T-cell (primary cell): ENCODE measurements around the gene R3HDM1. TPM values are rescaled to one million over a fixed set of nuclear protein-coding genes. Genes with fewer than 3 reads are reported as not detected.

ENCODE experiments used
- ATAC-seq, 4 experiments: fragments of 200-7000 bp in 3 of 4; fragments of 150-1000 bp in 1 of 4; cut with Tn5 transposase; replicated peaks in 1 of 4; 1 replicate in 3 of 4; 2 replicates in 1 of 4; pipeline ENCODE4 v1.10.0; 2021; ENCODE audit warnings: moderate library complexity in 3 of 4, mild to moderate bottlenecking in 2 of 4, moderate number of reproducible peaks in 1 of 4
- CTCF ChIA-PET, 2 donors: fragments of 300-600 bp; sonication (Branson Sonifier 250); formaldehyde crosslinking; loops; one replicate each; lab custom pipeline; 2022; ENCODE audit warnings: antibody characterized with exemption in 2 of 2; lab: Charles Lee
- POLR2A ChIA-PET, 2 donors: fragments of 300-600 bp; sonication (Branson Sonifier 250); formaldehyde crosslinking; loops; one replicate each; lab custom pipeline; 2022; ENCODE audit warnings: antibody characterized with exemption in 2 of 2; lab: Charles Lee
- DNase-seq, 35 experiments: peaks; one replicate each; pipeline versions ENCODE4 v3.0.0 to v3.0.0-alpha.2; 2013 to 2023
- H3K27ac ChIP-seq: one replicate; pipeline ENCODE4 v1.5.1; 2013; ENCODE audit warnings: low read length
- H3K27me3 ChIP-seq, 2 experiments: replicated peaks in 1 of 2; 1 replicate in 1 of 2; 2 replicates in 1 of 2; pipeline versions ENCODE4 v1.6.1 to v1.7.0; 2013; ENCODE audit warnings: low read length in 1 of 2, mixed read lengths in 1 of 2; ENCODE audit not compliant: control insufficient read depth in 2 of 2, insufficient read depth in 2 of 2; ENCODE audit errors: extremely low read depth in 1 of 2
- H3K36me3 ChIP-seq, 2 donors: 1 replicate in 1 of 2; 2 replicates in 1 of 2; pipeline versions ENCODE4 v1.6.1 to v1.7.0; 2013; ENCODE audit warnings: low read length in 1 of 2; ENCODE audit not compliant: control insufficient read depth in 2 of 2, insufficient read depth in 1 of 2; ENCODE audit errors: extremely low read depth in 1 of 2
- H3K4me1 ChIP-seq, 2 experiments: 1 replicate in 1 of 2; 2 replicates in 1 of 2; pipeline versions ENCODE4 v1.6.1 to v1.7.0; 2013; ENCODE audit warnings: low read length in 2 of 2, mixed read lengths in 1 of 2; ENCODE audit not compliant: insufficient read depth in 2 of 2, control insufficient read depth in 1 of 2; ENCODE audit errors: extremely low read depth in 1 of 2
- H3K4me3 ChIP-seq, 2 donors: 1 replicate in 1 of 2; 2 replicates in 1 of 2; pipeline versions ENCODE4 v1.5.1 to v1.7.0; 2013; ENCODE audit warnings: mild to moderate bottlenecking in 2 of 2, low read length in 1 of 2, moderate library complexity in 1 of 2; ENCODE audit not compliant: control insufficient read depth in 1 of 2; ENCODE audit errors: extremely low read depth in 1 of 2
- H3K9me3 ChIP-seq: 2 replicates; pipeline ENCODE4 v1.7.0; 2013
- H3K27ac Mint-ChIP-seq, 2 donors: one replicate each; pipeline ENCODE4 v1.8.0; 2020 to 2021; ENCODE audit warnings: mild to moderate bottlenecking in 2 of 2, mixed read lengths in 2 of 2
- H3K27me3 Mint-ChIP-seq, 2 donors: one replicate each; pipeline ENCODE4 v1.8.0; 2021 to 2022; ENCODE audit warnings: mixed read lengths in 2 of 2
- H3K36me3 Mint-ChIP-seq: one replicate; pipeline ENCODE4 v1.8.0; 2021; ENCODE audit warnings: mixed read lengths
- H3K4me1 Mint-ChIP-seq, 3 donors: one replicate each; pipeline ENCODE4 v1.8.0; 2020 to 2022; ENCODE audit warnings: mixed read lengths in 3 of 3, mild to moderate bottlenecking in 1 of 3
- H3K4me3 Mint-ChIP-seq, 3 donors: one replicate each; pipeline ENCODE4 v1.8.0; 2020 to 2022; ENCODE audit warnings: mild to moderate bottlenecking in 3 of 3, mixed read lengths in 3 of 3, moderate library complexity in 3 of 3
- H3K9me3 Mint-ChIP-seq, 3 donors: one replicate each; pipeline ENCODE4 v1.8.0; 2020 to 2022; ENCODE audit warnings: mixed read lengths in 3 of 3
- WGBS: methylation state at CpG from one replicate; pipeline ENCODE4 v1.1.5; 2013; ENCODE audit warnings: missing lambda C conversion rate; ENCODE audit not compliant: insufficient coverage; 5-methylcytosine and 5-hydroxymethylcytosine counted together
- total RNA-seq, 35 experiments: library from RNA in 6 of 35; stranded (reverse) in 6 of 35; fragments of 120-200 nt in 1 of 35; gene quantifications; one replicate each; pipeline versions ENCODE4 v1.2.1 to v1.2.4 and lab custom pipeline; 2013 to 2026

R3HDM1 gene
- total RNA-seq, 5 donors from 2014 or later (not counting 1 experiment from before 2014, with no cell fraction given): 38.4 to 44.8 (median 41.9) TPM

DNA sequence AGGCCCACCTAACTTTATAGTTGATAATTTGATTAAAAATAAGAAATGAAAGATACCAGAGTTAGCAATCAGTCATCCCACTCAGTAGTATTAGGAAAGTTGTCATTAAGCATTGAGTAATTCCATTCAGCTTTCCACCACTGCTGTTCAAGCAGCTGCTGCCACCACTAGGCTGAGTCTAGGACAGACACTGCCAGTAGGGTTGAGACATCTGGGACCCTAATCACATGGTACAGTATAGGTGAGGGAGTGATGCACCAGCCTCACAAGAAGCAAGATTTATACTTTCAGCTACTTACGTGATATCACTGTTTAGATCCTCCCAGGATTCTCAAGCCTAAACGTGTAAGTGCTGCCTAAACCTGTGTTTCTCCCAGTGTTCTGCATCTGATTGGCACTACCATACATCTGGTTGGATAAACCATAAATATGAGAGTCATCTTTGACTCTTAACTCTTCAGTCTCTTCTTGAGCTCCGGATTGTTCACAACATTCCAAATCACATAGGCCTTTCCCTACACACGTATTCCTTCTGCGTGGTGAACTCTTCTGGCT lies 213.6 kb downstream of the R3HDM1 start:
- Mint-ChIP-seq H3K27me3 (no peaks in the 10 kb centered on the region), H3K4me1 (peaks cover 52 to 57% (median 56%) of the 10 kb centered on the region in 3 donors), H3K27ac (no peak overlapping the region), H3K9me3 (peaks cover 0 to 4% (median 3%) of the 10 kb centered on the region in 3 donors), H3K36me3 (peaks cover 36% of the 10 kb centered on the region), H3K4me3 (peak overlapping the region; percentile 2 to 55 (median 43))
- H3K4me3 ChIP-seq: no peak overlapping the region
- CTCF ChIA-PET: interaction anchor here (0.6 to 2.6 kb wide), 6 partner anchors 35 to 704 kb away, joined by 3 to 9 read pairs (median 3); no protein-coding TSS in a partner anchor
- H3K4me1 ChIP-seq: peaks cover 12 to 18% of the 10 kb centered on the region in 2 experiments
- no peaks in the 10 kb centered on the region for H3K9me3 ChIP-seq
- H3K36me3 ChIP-seq: peaks cover 0 to 14% of the 10 kb centered on the region in 2 donors
- POLR2A ChIA-PET: interaction anchor here (0.6 to 1.5 kb wide), 4 partner anchors 11 to 131 kb away, joined by 3 to 5 read pairs (median 4); partner anchors contain the start of gene MCM6 (in 1 of the 2)
- no peak overlapping the region for H3K27ac ChIP-seq
- DNase-seq: peak in 8 of 35 experiments; percentile 3 to 36 (median 11)
- ATAC-seq: no peak
- H3K27me3 ChIP-seq: no peaks in the 10 kb centered on the region
- WGBS: 96% methylated on average over 5 of the region's 5 CpGs

GRCh38 chr2:135745545-135745944 lies 214.3 kb downstream of the R3HDM1 start:
- H3K27me3 Mint-ChIP-seq: no peaks in the 10 kb centered on the region
- ChIA-PET CTCF (interaction anchor here (0.6 to 2.6 kb wide), 4 partner anchors 10 to 607 kb away, joined by 3 to 9 read pairs (median 5); no protein-coding TSS in a partner anchor), POLR2A (interaction anchor here (0.5 to 1.5 kb wide), 8 partner anchors 11 to 728 kb away, joined by 3 to 13 read pairs (median 4); partner anchors contain the start of gene MCM6 (in 1 of the 2))
- no peak overlapping the region for H3K27ac Mint-ChIP-seq
- peaks cover 12 to 18% of the 10 kb centered on the region in 2 experiments for H3K4me1 ChIP-seq
- no peaks in the 10 kb centered on the region for H3K9me3 ChIP-seq
- no peak overlapping the region for H3K4me3 Mint-ChIP-seq
- peaks cover 0 to 17% of the 10 kb centered on the region in 2 donors for H3K36me3 ChIP-seq
- peaks cover 52 to 59% (median 57%) of the 10 kb centered on the region in 3 donors for H3K4me1 Mint-ChIP-seq
- WGBS: no CpG with 5 or more reads among the region's 4 CpGs
- H3K27ac ChIP-seq: no peak overlapping the region
- H3K9me3 Mint-ChIP-seq: peaks cover 0 to 4% (median 3%) of the 10 kb centered on the region in 3 donors
- ATAC-seq (no peak), DNase-seq (no peak)
- H3K27me3 ChIP-seq: no peaks in the 10 kb centered on the region
- peaks cover 36% of the 10 kb centered on the region for H3K36me3 Mint-ChIP-seq
- no peak overlapping the region for H3K4me3 ChIP-seq

- H3K27ac Mint-ChIP-seq: no peak overlapping the region
- peaks cover 0 to 2% (median 1%) of the 10 kb centered on the region in 3 donors for H3K4me1 Mint-ChIP-seq
- Histone ChIP-seq H3K4me1 (no peaks in the 10 kb centered on the region), H3K27ac (no peak overlapping the region), H3K9me3 (peaks cover 7% of the 10 kb centered on the region), H3K27me3 (no peaks in the 10 kb centered on the region), H3K4me3 (no peak overlapping the region), H3K36me3 (peaks cover 3 to 63% of the 10 kb centered on the region in 2 donors)
- POLR2A ChIA-PET: interaction anchor here (0.6 to 1.5 kb wide), 5 partner anchors 9 to 316 kb away, joined by 3 to 5 read pairs (median 4); no protein-coding TSS in a partner anchor
- WGBS: 100% methylated on average over 1 of the region's 2 CpGs
- CTCF ChIA-PET: interaction anchor here in 1 of 2 donors (0.6 to 1.7 kb wide), 5 partner anchors 9 to 1628 kb away, joined by 3 to 10 read pairs (median 5); no protein-coding TSS in a partner anchor
- H3K4me3 Mint-ChIP-seq: no peak overlapping the region
- peaks cover 4 to 9% (median 8%) of the 10 kb centered on the region in 3 donors for H3K9me3 Mint-ChIP-seq
- ATAC-seq (no peak), DNase-seq (no peak)
- H3K36me3 Mint-ChIP-seq: peaks cover 61% of the 10 kb centered on the region
- no peaks in the 10 kb centered on the region for H3K27me3 Mint-ChIP-seq
These were observed 224.3 kb downstream of the R3HDM1 start for GRCh38 chr2:135755573-135755972.

DNA sequence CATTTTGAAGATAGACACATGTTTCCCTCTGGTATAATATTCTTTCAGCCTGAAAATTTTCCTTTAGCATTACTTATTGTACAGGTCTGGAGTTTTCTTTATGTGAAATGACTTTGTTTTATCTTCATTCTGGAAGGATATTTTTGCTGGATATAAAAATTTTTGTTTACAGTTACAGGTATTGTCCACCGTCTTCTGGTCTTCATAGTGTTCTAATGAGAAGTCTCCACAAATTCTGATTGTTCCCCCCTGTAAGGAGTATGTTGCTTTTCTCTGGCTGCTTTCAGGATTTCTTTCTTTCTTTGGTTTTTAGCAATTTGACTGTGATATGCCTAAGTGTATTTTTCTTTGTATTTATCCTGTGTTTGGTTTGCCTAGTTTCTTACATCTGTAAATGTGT lies 225.4 kb downstream of the R3HDM1 start:
- H3K9me3 ChIP-seq: peaks cover 7% of the 10 kb centered on the region
- POLR2A ChIA-PET: interaction anchor here in 1 of 2 donors (0.9 to 1.5 kb wide), 4 partner anchors 10 to 16 kb away, joined by 3 to 5 read pairs (median 4); no protein-coding TSS in a partner anchor
- Mint-ChIP-seq H3K27ac (no peak overlapping the region), H3K36me3 (peaks cover 68% of the 10 kb centered on the region), H3K4me3 (no peak overlapping the region), H3K4me1 (peaks cover 0 to 2% (median 1%) of the 10 kb centered on the region in 3 donors), H3K9me3 (peaks cover 4 to 9% (median 8%) of the 10 kb centered on the region in 3 donors), H3K27me3 (no peaks in the 10 kb centered on the region)
- CTCF ChIA-PET: interaction anchor here (0.6 to 1.7 kb wide), 3 partner anchors 41 to 752 kb away, joined by 3 to 10 read pairs (median 5); no protein-coding TSS in a partner anchor
- no peak overlapping the region for H3K4me3 ChIP-seq
- ATAC-seq: no peak
- peaks cover 6 to 73% of the 10 kb centered on the region in 2 donors for H3K36me3 ChIP-seq
- no peak for DNase-seq
- no peaks in the 10 kb centered on the region for H3K4me1 ChIP-seq
- no peak overlapping the region for H3K27ac ChIP-seq
- H3K27me3 ChIP-seq: no peaks in the 10 kb centered on the region
- WGBS: no CpG with 5 or more reads among the region's 1 CpG

- no peak overlapping the region for H3K4me3 Mint-ChIP-seq
- H3K9me3 Mint-ChIP-seq: peaks cover under 1% of the 10 kb centered on the region in 3 donors
- ChIA-PET CTCF (no interaction called here), POLR2A (interaction anchor here in 1 of 2 donors (1.0 kb wide), 1 partner anchor 10 kb away, joined by 4 read pairs; no protein-coding TSS in a partner anchor)
- ATAC-seq (no peak), DNase-seq (no peak)
- H3K4me1 ChIP-seq: no peaks in the 10 kb centered on the region
- H3K4me1 Mint-ChIP-seq: peaks cover 0 to 4% (median 2%) of the 10 kb centered on the region in 3 donors
- H3K27ac Mint-ChIP-seq: no peak overlapping the region
- no peaks in the 10 kb centered on the region for H3K27me3 ChIP-seq
- H3K9me3 ChIP-seq: no peaks in the 10 kb centered on the region
- H3K27me3 Mint-ChIP-seq: no peaks in the 10 kb centered on the region
- peaks cover 55% of the 10 kb centered on the region for H3K36me3 Mint-ChIP-seq
- no peak overlapping the region for H3K27ac ChIP-seq
- peaks cover 12 to 80% of the 10 kb centered on the region in 2 donors for H3K36me3 ChIP-seq
- no peak overlapping the region for H3K4me3 ChIP-seq
These were observed 230.7 kb downstream of the R3HDM1 start for GRCh38 chr2:135762022-135762421.

DNA sequence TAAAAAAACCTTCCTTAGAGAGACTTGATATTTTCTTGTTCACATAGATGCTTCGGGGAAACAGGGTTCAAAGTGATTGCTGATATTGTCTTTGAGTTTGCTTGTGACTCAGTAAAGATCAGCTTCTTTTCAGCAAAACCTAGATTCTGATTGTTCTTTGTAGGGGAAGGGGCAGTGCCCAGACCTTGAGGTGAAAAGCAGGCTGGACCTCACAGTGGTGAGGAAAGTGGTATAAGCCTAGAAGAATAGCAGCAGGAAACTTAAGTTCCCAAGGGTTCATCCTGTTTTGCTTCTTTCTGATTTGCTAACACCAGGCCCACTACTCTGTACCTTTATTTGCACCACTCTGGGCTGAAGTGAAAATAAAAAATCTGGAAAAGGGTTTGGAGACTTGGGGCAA lies 231.2 kb downstream of the R3HDM1 start:
- H3K4me3 Mint-ChIP-seq: no peak overlapping the region
- H3K36me3 Mint-ChIP-seq: peaks cover 54% of the 10 kb centered on the region
- Histone ChIP-seq H3K27me3 (no peaks in the 10 kb centered on the region), H3K4me3 (no peak overlapping the region), H3K4me1 (no peaks in the 10 kb centered on the region), H3K9me3 (no peaks in the 10 kb centered on the region), H3K27ac (no peak overlapping the region), H3K36me3 (peaks cover 12 to 79% of the 10 kb centered on the region in 2 donors)
- H3K27ac Mint-ChIP-seq: no peak overlapping the region
- ChIA-PET POLR2A (interaction anchor here in 1 of 2 donors (1.0 kb wide), 1 partner anchor 11 kb away, joined by 4 read pairs; no protein-coding TSS in a partner anchor), CTCF (interaction anchor here in 1 of 2 donors (0.5 kb wide), 1 partner anchor 723 kb away, joined by 8 read pairs; no protein-coding TSS in a partner anchor)
- H3K4me1 Mint-ChIP-seq: peaks cover 0 to 6% (median 2%) of the 10 kb centered on the region in 3 donors
- no CpG with 5 or more reads among the region's 1 CpG for WGBS
- no peaks in the 10 kb centered on the region for H3K27me3 Mint-ChIP-seq
- no peaks in the 10 kb centered on the region for H3K9me3 Mint-ChIP-seq
- no peak for DNase-seq
- no peak for ATAC-seq
